NCI-H2107 treated with DMSO at 0.1 percent for 48 hours (cell line): ENCODE data around the gene BCL3.

Experiments used
- DNase-seq: peaks from one replicate; lab custom pipeline; 2025; ENCODE audit not compliant: unreplicated experiment; lab: John Stamatoyannopoulos, UW

BCL3 gene

GRCh38 chr19:44741258-44741731, 7.2 kb upstream of the BCL3 start:
- DNase-seq, result no peak

- peak; percentile 16 for DNase-seq
Measured at GRCh38 chr19:44741841-44742329, 6.6 kb upstream of the BCL3 start.

- no peak for DNase-seq
Measured at GRCh38 chr19:44742330-44743061, 6.0 kb upstream of the BCL3 start.

GRCh38 chr19:44744871-44745332, 3.6 kb upstream of the BCL3 start:
- DNase-seq, result no peak

GRCh38 chr19:44745341-44745831, 3.1 kb upstream of the BCL3 start:
- DNase-seq, result no peak

- DNase-seq, result no peak
Measured at GRCh38 chr19:44745887-44746600, 2.5 kb upstream of the BCL3 start.

- DNase-seq, result no peak
Measured at GRCh38 chr19:44746616-44746945, 1.9 kb upstream of the BCL3 start.

GRCh38 chr19:44746946-44747738, 1.4 kb upstream of the BCL3 start:
- DNase-seq, result no peak

- DNase-seq, result no peak
Measured at GRCh38 chr19:44747739-44748425, 626 bp upstream of the BCL3 start.

- DNase-seq, result no peak
Measured at GRCh38 chr19:44749292-44749691, 784 bp downstream of the BCL3 start.

- no peak for DNase-seq
Measured at GRCh38 chr19:44749994-44750393, 1.5 kb downstream of the BCL3 start.

- DNase-seq, result no peak
Measured at GRCh38 chr19:44752123-44752815, 3.8 kb downstream of the BCL3 start.

GRCh38 chr19:44752816-44753625, 4.5 kb downstream of the BCL3 start:
- DNase-seq, result peak; percentile 64

GRCh38 chr19:44753626-44753931, 5.1 kb downstream of the BCL3 start:
- DNase-seq, result no peak

- DNase-seq, result no peak
Measured at GRCh38 chr19:44753932-44754749, 5.6 kb downstream of the BCL3 start.

- DNase-seq, result no peak
Measured at GRCh38 chr19:44754750-44755080, 6.2 kb downstream of the BCL3 start.

- DNase-seq, result no peak
Measured at GRCh38 chr19:44755219-44755618, 6.7 kb downstream of the BCL3 start.

GRCh38 chr19:44756089-44756562, 7.6 kb downstream of the BCL3 start:
- DNase-seq, result no peak
